Activated naive CD8-positive, alpha-beta T cell treated with anti-CD3 and anti-CD28 coated beads for 36 hours (primary cell): ENCODE measurements around the gene PTPRD. TPM values are rescaled to one million over a fixed set of nuclear protein-coding genes. Genes with fewer than 3 reads are reported as not detected.

ENCODE experiments used
- DNase-seq: peaks from one replicate; pipeline ENCODE4 v3.0.0; 2021
- H3K27ac Mint-ChIP-seq: one replicate; pipeline ENCODE4 v1.8.0; 2022; ENCODE audit warnings: mild to moderate bottlenecking, moderate library complexity, mixed read lengths
- H3K27me3 Mint-ChIP-seq: one replicate; pipeline ENCODE4 v1.8.0; 2022; ENCODE audit warnings: mild to moderate bottlenecking, mixed read lengths
- H3K36me3 Mint-ChIP-seq: one replicate; pipeline ENCODE4 v1.8.0; 2021; ENCODE audit warnings: mild to moderate bottlenecking, mixed read lengths
- H3K4me1 Mint-ChIP-seq: one replicate; pipeline ENCODE4 v1.8.0; 2021; ENCODE audit warnings: mixed read lengths
- H3K4me3 Mint-ChIP-seq: one replicate; pipeline ENCODE4 v1.8.0; 2022; ENCODE audit warnings: mild to moderate bottlenecking, moderate library complexity, mixed read lengths
- H3K9me3 Mint-ChIP-seq: one replicate; pipeline ENCODE4 v1.8.0; 2022; ENCODE audit warnings: mixed read lengths
- total RNA-seq, 2 experiments: library from RNA; stranded (reverse); gene quantifications; one replicate each; pipeline ENCODE4 v1.2.3, GENCODE V29; 2021

The PTPRD gene
- total RNA-seq, 2 experiments from 2014 or later: 0.16 to 0.18 TPM

- Mint-ChIP-seq H3K4me1 (no peaks in the 10 kb centered on the region), H3K9me3 (no peaks in the 10 kb centered on the region), H3K27ac (no peak overlapping the region), H3K4me3 (no peak overlapping the region), H3K36me3 (no peaks in the 10 kb centered on the region), H3K27me3 (no peaks in the 10 kb centered on the region)
- no peak for DNase-seq
These were observed 757.4 kb downstream of the PTPRD start for GRCh38 chr9:9855177-9856078.

DNA sequence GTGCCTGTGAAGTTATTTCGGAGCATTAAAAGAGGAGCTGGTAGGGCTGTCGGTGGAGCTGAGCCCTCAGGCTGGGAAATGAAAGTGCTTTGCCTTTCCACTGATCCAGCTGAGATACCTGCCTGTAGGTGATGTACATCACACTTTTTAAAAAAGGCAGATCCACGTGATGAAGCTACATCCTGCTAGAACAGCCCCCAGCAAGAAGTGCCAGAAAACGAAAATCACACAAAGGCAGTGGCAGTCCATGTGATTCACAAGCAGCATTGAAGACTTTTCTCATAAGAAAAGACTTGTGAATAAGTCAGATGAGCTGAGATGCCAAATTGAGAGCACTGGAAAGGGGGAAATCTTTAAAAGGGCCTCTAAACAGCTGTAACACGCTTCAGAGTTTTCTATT lies 765.1 kb downstream of the PTPRD start:
- no peak overlapping the region for H3K27ac Mint-ChIP-seq
- H3K36me3 Mint-ChIP-seq: no peaks in the 10 kb centered on the region
- H3K9me3 Mint-ChIP-seq: no peaks in the 10 kb centered on the region
- no peak overlapping the region for H3K4me3 Mint-ChIP-seq
- no peaks in the 10 kb centered on the region for H3K4me1 Mint-ChIP-seq
- H3K27me3 Mint-ChIP-seq: no peaks in the 10 kb centered on the region
- no peak for DNase-seq

DNA sequence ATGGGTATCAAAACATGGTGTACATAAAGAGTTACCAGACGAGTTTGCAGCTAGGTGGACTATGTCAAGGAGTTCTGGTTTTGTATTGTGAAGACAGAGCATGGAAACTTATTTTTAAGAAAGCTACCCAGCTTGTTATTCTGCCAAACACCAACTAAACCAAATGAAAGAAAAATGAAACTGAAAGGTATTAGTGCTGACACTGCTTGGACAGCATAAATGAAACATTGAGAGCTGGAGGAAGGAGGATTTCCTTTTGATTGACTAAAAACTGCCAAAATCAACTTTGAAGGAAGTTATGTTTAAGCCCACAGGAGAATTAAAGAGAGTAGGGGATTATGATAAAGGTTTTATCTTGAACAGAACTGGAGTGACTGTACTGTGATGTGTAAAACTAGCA lies 766.2 kb downstream of the PTPRD start:
- no peak for DNase-seq
- Mint-ChIP-seq H3K9me3 (no peaks in the 10 kb centered on the region), H3K27ac (no peak overlapping the region), H3K36me3 (no peaks in the 10 kb centered on the region), H3K27me3 (no peaks in the 10 kb centered on the region), H3K4me1 (no peaks in the 10 kb centered on the region), H3K4me3 (no peak overlapping the region)

- no peaks in the 10 kb centered on the region for H3K36me3 Mint-ChIP-seq
- no peak overlapping the region for H3K27ac Mint-ChIP-seq
- no peak for DNase-seq
- H3K27me3 Mint-ChIP-seq: no peaks in the 10 kb centered on the region
- no peak overlapping the region for H3K4me3 Mint-ChIP-seq
- H3K9me3 Mint-ChIP-seq: no peaks in the 10 kb centered on the region
- no peaks in the 10 kb centered on the region for H3K4me1 Mint-ChIP-seq
These were observed 792.4 kb downstream of the PTPRD start for GRCh38 chr9:9820436-9820835.

DNA sequence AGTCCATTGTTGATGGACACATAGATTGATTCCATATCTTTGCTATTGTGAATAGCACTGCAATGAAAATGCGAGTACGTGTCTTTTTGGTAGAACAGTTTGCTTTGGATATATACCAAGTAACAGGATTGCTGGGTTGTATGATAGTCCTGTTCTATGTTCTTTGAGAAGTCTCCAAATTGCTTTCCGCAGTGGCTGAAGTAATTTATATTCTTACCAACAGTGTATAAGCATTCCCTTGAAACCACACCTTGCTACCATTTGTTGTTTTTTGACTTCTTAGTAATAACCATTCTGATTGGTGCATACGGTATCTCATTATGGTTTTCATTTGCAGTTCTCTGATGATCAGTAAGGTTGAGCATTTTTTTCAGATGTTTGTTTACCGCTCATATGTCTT lies 792.9 kb downstream of the PTPRD start:
- H3K36me3 Mint-ChIP-seq: no peaks in the 10 kb centered on the region
- DNase-seq: no peak
- no peak overlapping the region for H3K27ac Mint-ChIP-seq
- H3K4me1 Mint-ChIP-seq: no peaks in the 10 kb centered on the region
- H3K9me3 Mint-ChIP-seq: no peaks in the 10 kb centered on the region
- H3K4me3 Mint-ChIP-seq: no peak overlapping the region
- H3K27me3 Mint-ChIP-seq: no peaks in the 10 kb centered on the region

DNA sequence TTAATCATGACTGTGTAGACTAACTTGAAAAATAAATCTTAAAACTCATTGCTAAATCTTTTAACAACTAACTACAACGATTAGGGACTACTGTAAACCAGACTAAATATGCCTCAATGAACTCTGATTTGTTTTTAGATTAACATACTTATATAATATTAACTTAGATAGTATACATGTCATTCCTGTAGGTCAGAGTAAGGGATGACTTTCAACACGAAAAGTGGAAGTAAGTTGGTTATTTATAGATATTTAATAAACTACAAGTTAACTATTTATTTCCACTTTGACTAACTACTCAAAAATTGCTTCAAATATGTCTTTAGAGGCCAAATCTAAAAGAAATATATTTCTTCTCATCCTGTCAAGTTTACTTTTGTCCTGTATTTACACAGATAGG lies 795.6 kb downstream of the PTPRD start:
- no peak overlapping the region for H3K4me3 Mint-ChIP-seq
- H3K4me1 Mint-ChIP-seq: no peaks in the 10 kb centered on the region
- H3K27me3 Mint-ChIP-seq: no peaks in the 10 kb centered on the region
- peaks cover 2% of the 10 kb centered on the region for H3K9me3 Mint-ChIP-seq
- no peaks in the 10 kb centered on the region for H3K36me3 Mint-ChIP-seq
- no peak for DNase-seq
- no peak overlapping the region for H3K27ac Mint-ChIP-seq

- H3K9me3 Mint-ChIP-seq: peaks cover 1% of the 10 kb centered on the region
- H3K27ac Mint-ChIP-seq: no peak overlapping the region
- H3K4me3 Mint-ChIP-seq: no peak overlapping the region
- H3K4me1 Mint-ChIP-seq: no peaks in the 10 kb centered on the region
- H3K36me3 Mint-ChIP-seq: no peaks in the 10 kb centered on the region
- DNase-seq: no peak
- H3K27me3 Mint-ChIP-seq: no peaks in the 10 kb centered on the region
These were observed 808.7 kb downstream of the PTPRD start for GRCh38 chr9:9804109-9804508.

GRCh38 chr9:9799287-9799686 lies 813.5 kb downstream of the PTPRD start:
- Mint-ChIP-seq H3K36me3 (no peaks in the 10 kb centered on the region), H3K27ac (no peak overlapping the region), H3K27me3 (no peaks in the 10 kb centered on the region), H3K4me3 (no peak overlapping the region), H3K9me3 (no peaks in the 10 kb centered on the region), H3K4me1 (no peaks in the 10 kb centered on the region)
- no peak for DNase-seq

DNA sequence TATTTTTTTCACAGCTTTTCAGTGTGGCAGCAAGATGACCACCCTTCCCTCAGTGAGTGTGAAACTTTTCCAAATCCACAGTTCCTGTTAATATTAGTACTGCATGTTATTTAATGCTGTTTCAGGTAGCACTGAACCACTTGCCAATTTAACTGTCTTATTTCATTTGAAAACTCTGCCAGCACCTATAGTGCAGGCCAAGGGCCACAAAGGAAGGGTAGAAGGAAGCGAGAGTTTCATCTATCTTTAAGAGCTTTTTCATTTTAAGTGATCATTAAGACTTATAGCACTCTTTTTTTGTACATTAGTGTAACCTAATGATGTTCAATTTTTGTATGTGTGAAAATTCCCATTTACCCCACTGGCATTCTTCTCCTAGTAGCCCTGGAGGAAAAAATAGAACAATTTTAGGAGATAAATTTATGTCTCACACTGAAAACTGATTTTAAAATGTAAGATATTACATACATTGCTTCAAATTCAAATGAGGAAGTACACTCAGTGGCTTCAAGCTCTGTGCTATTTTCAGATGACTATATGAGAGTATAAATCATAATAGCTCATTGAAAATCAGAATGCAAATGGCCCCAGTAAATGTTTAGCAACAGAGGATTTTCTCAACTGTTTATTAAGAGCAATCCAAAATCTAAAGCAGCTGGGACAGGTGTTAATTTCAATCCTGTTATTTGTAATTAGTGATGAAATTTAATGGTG lies 820.5 kb downstream of the PTPRD start:
- Mint-ChIP-seq H3K9me3 (no peaks in the 10 kb centered on the region), H3K27me3 (no peaks in the 10 kb centered on the region), H3K27ac (no peak overlapping the region), H3K4me1 (no peaks in the 10 kb centered on the region), H3K36me3 (no peaks in the 10 kb centered on the region), H3K4me3 (no peak overlapping the region)
- no peak for DNase-seq

- Mint-ChIP-seq H3K9me3 (no peaks in the 10 kb centered on the region), H3K36me3 (no peaks in the 10 kb centered on the region), H3K4me1 (no peaks in the 10 kb centered on the region), H3K4me3 (no peak overlapping the region), H3K27ac (no peak overlapping the region), H3K27me3 (no peaks in the 10 kb centered on the region)
- DNase-seq: no peak
These were observed 821.2 kb downstream of the PTPRD start for GRCh38 chr9:9791611-9792010.

DNA sequence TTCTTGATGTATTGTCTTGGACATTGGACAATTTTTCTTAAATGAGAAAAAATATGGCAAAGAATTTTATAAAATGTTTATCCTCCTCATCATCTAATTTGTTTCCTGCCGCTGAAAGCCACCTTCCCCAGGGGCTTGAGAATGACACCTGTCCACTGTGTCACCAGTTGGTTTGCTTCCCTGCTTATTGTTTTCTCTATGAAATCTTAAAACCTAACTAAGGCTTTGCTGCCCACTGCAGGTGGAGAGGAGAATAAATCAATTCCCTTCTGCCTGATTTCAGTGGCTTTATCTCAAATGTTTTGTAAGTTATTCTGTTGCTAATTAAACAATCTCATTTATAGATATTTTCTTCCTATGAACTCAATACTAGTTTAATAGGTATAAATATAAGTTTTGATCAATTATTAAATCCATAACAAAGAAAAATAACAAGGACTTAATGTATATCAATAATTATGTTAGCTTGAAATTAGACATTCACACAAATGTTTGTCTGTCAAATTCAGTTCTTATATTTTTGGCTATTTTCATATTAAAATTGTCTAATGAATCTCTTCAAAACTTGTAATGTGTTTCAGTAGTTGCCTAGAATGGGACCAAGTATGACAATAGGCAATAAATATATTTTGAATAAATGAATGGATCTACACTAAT lies 822.5 kb downstream of the PTPRD start:
- Mint-ChIP-seq H3K27ac (no peak overlapping the region), H3K4me1 (no peaks in the 10 kb centered on the region), H3K4me3 (no peak overlapping the region), H3K36me3 (no peaks in the 10 kb centered on the region), H3K27me3 (no peaks in the 10 kb centered on the region), H3K9me3 (no peaks in the 10 kb centered on the region)
- DNase-seq: no peak

GRCh38 chr9:9783711-9784110 lies 829.1 kb downstream of the PTPRD start:
- Mint-ChIP-seq H3K4me1 (no peaks in the 10 kb centered on the region), H3K27ac (no peak overlapping the region), H3K4me3 (no peak overlapping the region), H3K27me3 (no peaks in the 10 kb centered on the region), H3K9me3 (peaks cover 1% of the 10 kb centered on the region), H3K36me3 (no peaks in the 10 kb centered on the region)
- DNase-seq: no peak

GRCh38 chr9:9783211-9783610 lies 829.6 kb downstream of the PTPRD start:
- no peaks in the 10 kb centered on the region for H3K27me3 Mint-ChIP-seq
- H3K4me1 Mint-ChIP-seq: no peaks in the 10 kb centered on the region
- H3K27ac Mint-ChIP-seq: no peak overlapping the region
- DNase-seq: no peak
- peaks cover 1% of the 10 kb centered on the region for H3K9me3 Mint-ChIP-seq
- H3K4me3 Mint-ChIP-seq: no peak overlapping the region
- H3K36me3 Mint-ChIP-seq: no peaks in the 10 kb centered on the region

GRCh38 chr9:9778293-9778692 lies 834.5 kb downstream of the PTPRD start:
- no peaks in the 10 kb centered on the region for H3K27me3 Mint-ChIP-seq
- no peak overlapping the region for H3K27ac Mint-ChIP-seq
- H3K4me1 Mint-ChIP-seq: no peaks in the 10 kb centered on the region
- peaks cover 1% of the 10 kb centered on the region for H3K9me3 Mint-ChIP-seq
- no peaks in the 10 kb centered on the region for H3K36me3 Mint-ChIP-seq
- no peak overlapping the region for H3K4me3 Mint-ChIP-seq
- no peak for DNase-seq

GRCh38 chr9:9774471-9774870 lies 838.3 kb downstream of the PTPRD start:
- Mint-ChIP-seq H3K4me3 (no peak overlapping the region), H3K27me3 (no peaks in the 10 kb centered on the region), H3K27ac (no peak overlapping the region), H3K36me3 (no peaks in the 10 kb centered on the region), H3K4me1 (no peaks in the 10 kb centered on the region), H3K9me3 (no peaks in the 10 kb centered on the region)
- DNase-seq: no peak
